GM21381 (cell line): Measurements from ENCODE around the gene TMEFF2.

Experiments used
- ATAC-seq: cut with Tn5 transposase; IDR thresholded peaks from one replicate; pipeline ENCODE4 v1.9.1; 2021; ENCODE audit warnings: mild to moderate bottlenecking, moderate library complexity; ENCODE audit not compliant: unreplicated experiment

The TMEFF2 gene

DNA sequence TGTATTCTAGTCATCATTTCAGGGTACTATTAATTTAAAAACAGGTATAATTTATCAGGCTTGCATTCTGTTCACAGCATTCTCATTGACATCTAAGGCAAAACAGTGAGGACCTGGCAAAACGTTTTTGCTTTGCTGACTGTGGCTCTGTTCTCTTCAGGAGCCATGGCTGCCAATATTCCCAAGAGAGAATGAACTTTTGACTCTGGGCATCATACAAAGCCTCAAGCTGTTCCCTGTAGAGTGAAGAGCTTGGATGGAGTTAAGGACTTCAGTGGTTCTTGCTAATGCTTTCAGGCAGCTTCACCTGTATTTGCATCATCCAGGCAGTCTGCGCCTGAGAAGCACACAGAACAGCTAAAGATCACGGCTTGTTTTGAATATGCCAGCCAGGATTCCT, 282.0 kb downstream of the TMEFF2 start:
- ATAC-seq = no peak

GRCh38 chr2:191910518-191910917, 284.2 kb downstream of the TMEFF2 start:
- no peak for ATAC-seq

GRCh38 chr2:191908874-191909273, 285.9 kb downstream of the TMEFF2 start:
- no peak for ATAC-seq

- no peak for ATAC-seq
These were observed 287.2 kb downstream of the TMEFF2 start for GRCh38 chr2:191907545-191907944.

- ATAC-seq = no peak
These were observed 287.6 kb downstream of the TMEFF2 start for GRCh38 chr2:191907091-191907490.

DNA sequence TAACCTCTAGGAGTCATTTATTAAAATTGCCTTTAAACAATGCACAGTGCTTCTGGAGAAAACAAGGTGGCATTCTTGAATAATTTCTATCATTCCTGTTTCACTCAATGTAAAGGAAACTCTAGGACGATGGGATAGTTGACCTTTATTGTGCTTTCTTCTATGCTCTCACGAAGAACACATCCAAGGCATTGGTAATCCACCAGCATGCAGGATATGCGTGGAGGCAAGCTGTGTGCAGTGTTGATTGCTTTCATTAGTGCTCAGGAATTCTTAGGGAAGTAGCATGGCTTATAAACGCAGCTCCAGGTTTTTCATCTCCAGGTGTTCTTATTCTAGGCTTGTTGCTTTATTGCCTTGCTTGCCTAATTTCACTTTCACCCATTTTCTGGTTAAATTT, 289.4 kb downstream of the TMEFF2 start:
- no peak for ATAC-seq

GRCh38 chr2:191901031-191901430, 293.7 kb downstream of the TMEFF2 start:
- no peak for ATAC-seq

GRCh38 chr2:191899410-191899809, 295.3 kb downstream of the TMEFF2 start:
- ATAC-seq = no peak
